Kidney (tissue), 14 donors: ENCODE results near the gene PDCD7. TPM values are rescaled to one million over a fixed set of nuclear protein-coding genes. Genes with fewer than 3 reads are reported as not detected.

Experiments used
- DNase-seq, 5 donors: peaks; one replicate each; pipeline ENCODE4 v3.0.0-alpha.2; 2013 to 2020
- FAIRE-seq: peaks from 2 replicates; lab custom pipeline; 2012; peaks lifted over from hg19 to GRCh38; lab: Jason Lieb, UNC
- H3K27ac ChIP-seq, 2 donors: one replicate each; pipeline ENCODE4 v1.7.0; 2013; ENCODE audit warnings: low read depth in 2 of 2, low read length in 2 of 2, inconsistent platforms in 1 of 2
- H3K27me3 ChIP-seq: one replicate; pipeline ENCODE4 v1.7.1; 2013; ENCODE audit warnings: low read length, inconsistent platforms; ENCODE audit not compliant: control insufficient read depth, insufficient read depth
- H3K36me3 ChIP-seq, 3 donors: one replicate each; pipeline versions ENCODE4 v1.7.0 to v1.7.1; 2013; ENCODE audit warnings: low read length in 3 of 3, control low read depth in 1 of 3, inconsistent platforms in 1 of 3; ENCODE audit not compliant: insufficient read depth in 3 of 3, control insufficient read depth in 2 of 3
- H3K4me1 ChIP-seq, 3 donors: one replicate each; pipeline versions ENCODE4 v1.7.0 to v1.7.1; 2013; ENCODE audit warnings: low read length in 3 of 3, inconsistent platforms in 1 of 3, low read depth in 1 of 3; ENCODE audit not compliant: control insufficient read depth in 2 of 3, insufficient read depth in 2 of 3
- H3K4me3 ChIP-seq, 3 donors: one replicate each; pipeline versions ENCODE4 v1.7.0 to v1.8.1; 2013; ENCODE audit warnings: low read length in 3 of 3, control low read depth in 1 of 3, inconsistent platforms in 1 of 3
- H3K9ac ChIP-seq, 3 donors: one replicate each; pipeline versions ENCODE4 v1.7.0 to v1.7.1; 2013; ENCODE audit warnings: low read length in 3 of 3, control low read depth in 1 of 3, inconsistent platforms in 1 of 3
- H3K9me3 ChIP-seq, 3 donors: one replicate each; pipeline versions ENCODE4 v1.7.0 to v1.7.1; 2013; ENCODE audit warnings: low read length in 3 of 3, control low read depth in 1 of 3, inconsistent platforms in 1 of 3; ENCODE audit not compliant: control insufficient read depth in 2 of 3, insufficient read depth in 1 of 3
- intact Hi-C: fragments of 100-400 bp; cut with DNase I; formaldehyde crosslinking; loops from one replicate; pipeline ENCODE4 v1.11.1; 2022
- polyA plus RNA-seq: library from polyadenylated mRNA; stranded (reverse); fragments of 350-450 nt; fragmentation: Illumina TruSeq; extraction: RNeasy Lipid Tissue Mini Kit (QIAGEN cat#74804); gene quantifications from one replicate; pipeline ENCODE4 v1.2.3, GENCODE V29; 2014; ENCODE audit warnings: low read depth, low replicate concordance; ENCODE audit not compliant: insufficient read depth
- total RNA-seq: library from RNA; stranded (reverse); fragmentation: NEBNext Ultra II Directional; extraction: Animal tissue kit (Norgen Biotek cat#: 25700); gene quantifications from one replicate; pipeline ENCODE4 v1.2.1, GENCODE V29; 2021
- TF ChIP-seq, protein P1 (sequence below): IDR thresholded peaks from 3 replicates; pipeline ENCODE4 v1.5.1; 2012; ENCODE audit warnings: mild to moderate bottlenecking, moderate library complexity, borderline replicate concordance; ENCODE audit not compliant: insufficient read depth; ENCODE audit errors: extremely low read depth
- donor health status: control.
- donor health status: control.
- donor health status: control.
- donor health status: control.
- donor health status: control.
- donor health status: DM: yes; HTN: yes; CAD: no.
- donor health status: Normal renal cell carcinoma (clear cell type).

The PDCD7 gene
- total and polyA plus RNA-seq, 2 donors from 2014 or later: 10.4 to 21.5 TPM

- FAIRE-seq (no peak), DNase-seq (no peak)
- intact Hi-C loops: no loop called here
- Histone ChIP-seq H3K4me3 (no peak overlapping the region), H3K4me1 (peaks cover 0 to 22% (median 21%) of the 10 kb centered on the region in 3 donors), H3K9me3 (no peaks in the 10 kb centered on the region), H3K27ac (peak overlapping the region; percentile 82 to 86), H3K9ac (peak overlapping the region in 1 of 3 donors; percentile 36), H3K36me3 (no peaks in the 10 kb centered on the region), H3K27me3 (no peaks in the 10 kb centered on the region)
- TF ChIP-seq, protein P1, sequence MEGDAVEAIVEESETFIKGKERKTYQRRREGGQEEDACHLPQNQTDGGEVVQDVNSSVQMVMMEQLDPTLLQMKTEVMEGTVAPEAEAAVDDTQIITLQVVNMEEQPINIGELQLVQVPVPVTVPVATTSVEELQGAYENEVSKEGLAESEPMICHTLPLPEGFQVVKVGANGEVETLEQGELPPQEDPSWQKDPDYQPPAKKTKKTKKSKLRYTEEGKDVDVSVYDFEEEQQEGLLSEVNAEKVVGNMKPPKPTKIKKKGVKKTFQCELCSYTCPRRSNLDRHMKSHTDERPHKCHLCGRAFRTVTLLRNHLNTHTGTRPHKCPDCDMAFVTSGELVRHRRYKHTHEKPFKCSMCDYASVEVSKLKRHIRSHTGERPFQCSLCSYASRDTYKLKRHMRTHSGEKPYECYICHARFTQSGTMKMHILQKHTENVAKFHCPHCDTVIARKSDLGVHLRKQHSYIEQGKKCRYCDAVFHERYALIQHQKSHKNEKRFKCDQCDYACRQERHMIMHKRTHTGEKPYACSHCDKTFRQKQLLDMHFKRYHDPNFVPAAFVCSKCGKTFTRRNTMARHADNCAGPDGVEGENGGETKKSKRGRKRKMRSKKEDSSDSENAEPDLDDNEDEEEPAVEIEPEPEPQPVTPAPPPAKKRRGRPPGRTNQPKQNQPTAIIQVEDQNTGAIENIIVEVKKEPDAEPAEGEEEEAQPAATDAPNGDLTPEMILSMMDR: no peak
These were observed 45.0 kb downstream of the PDCD7 start for GRCh38 chr15:65088643-65089021.

- intact Hi-C loops: no loop called here
- H3K4me3 ChIP-seq: no peak overlapping the region
- DNase-seq: no peak
These were observed 45.5 kb downstream of the PDCD7 start for GRCh38 chr15:65087873-65088642.

DNA sequence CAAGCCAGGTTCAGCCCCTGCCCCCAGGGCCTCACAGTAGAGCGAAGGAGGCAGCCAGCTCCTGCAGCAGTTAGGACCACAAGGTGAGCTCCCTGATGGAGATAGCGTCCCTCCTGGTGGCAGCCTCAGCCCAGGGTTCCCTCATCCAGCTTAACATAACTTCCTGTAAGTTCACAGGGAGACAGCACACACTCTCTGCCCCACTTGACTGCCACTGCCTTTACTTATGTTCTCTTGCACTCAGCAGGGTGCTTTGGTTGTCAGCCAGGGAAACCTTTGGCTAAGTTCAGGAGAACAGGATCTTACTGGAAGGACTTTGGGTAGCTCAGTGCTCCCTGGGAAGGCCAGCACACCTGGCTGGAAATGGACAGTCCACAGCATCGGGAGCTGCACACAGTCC is 46.2 kb downstream of the PDCD7 start:
- no peak overlapping the region for H3K4me3 ChIP-seq
- no peaks in the 10 kb centered on the region for H3K36me3 ChIP-seq
- DNase-seq: no peak
- peak overlapping the region; percentile 45 to 86 for H3K27ac ChIP-seq
- no peaks in the 10 kb centered on the region for H3K9me3 ChIP-seq
- intact Hi-C loops: no loop called here
- no peak overlapping the region for H3K9ac ChIP-seq
- H3K4me1 ChIP-seq: peaks cover 0 to 25% (median 21%) of the 10 kb centered on the region in 3 donors
- FAIRE-seq: no peak
- H3K27me3 ChIP-seq: no peaks in the 10 kb centered on the region
- TF ChIP-seq, protein P1: no peak

More at GRCh38 chr15:65087873-65088642, 45.5 kb downstream of the PDCD7 start:
- no peaks in the 10 kb centered on the region for H3K9me3 ChIP-seq
- H3K27me3 ChIP-seq: no peaks in the 10 kb centered on the region
- TF ChIP-seq, protein P1: no peak
- FAIRE-seq: no peak
- H3K9ac ChIP-seq: peak overlapping the region in 1 of 3 donors; percentile 36
- peak overlapping the region; percentile 82 to 86 for H3K27ac ChIP-seq
- no peaks in the 10 kb centered on the region for H3K36me3 ChIP-seq
- peaks cover 0 to 22% (median 21%) of the 10 kb centered on the region in 3 donors for H3K4me1 ChIP-seq
